HCT116 (cell line): Measurements from ENCODE around the gene EIF2S3. TPM values are rescaled to one million over a fixed set of nuclear protein-coding genes. Genes with fewer than 3 reads are reported as not detected.

ENCODE experiments used
- ATAC-seq: fragments of 200-7000 bp; cut with Tn5 transposase; 2 replicates; pipeline ENCODE4 v1.9.1; 2020; ENCODE audit warnings: mild to moderate bottlenecking, moderate library complexity
- BruUV-seq: library from RNA; stranded (reverse); fragments of 400-500 nt; replicated peaks from 2 replicates; lab custom pipeline; 2021; lab: Mats Ljungman, UMichigan
- CTCF ChIA-PET: fragments of 300-600 bp; sonication (Branson Sonifier 250); formaldehyde crosslinking; loops from one replicate; lab custom pipeline; 2021; ENCODE audit warnings: antibody characterized with exemption; lab: Charles Lee
- POLR2A ChIA-PET: fragments of 300-600, 350-600 bp; sonication (Branson Sonifier 250); formaldehyde crosslinking; loops from one replicate; lab custom pipeline; 2021; ENCODE audit warnings: antibody characterized with exemption; lab: Charles Lee
- RAD21 ChIA-PET, 2 experiments: fragments of 300-600 bp; sonication (Branson Sonifier 250); formaldehyde crosslinking; loops; one replicate each; lab custom pipeline; 2023; ENCODE audit warnings: low total read pairs in 2 of 2; ENCODE audit not compliant: uncharacterized antibody in 2 of 2, unreplicated experiment in 2 of 2, low non-redundant PET in 1 of 2; lab: Charles Lee
- DNase-seq: peaks from one replicate; pipeline ENCODE4 v3.0.0-alpha.2; 2010; ENCODE audit warnings: low read depth, low spot score
- H2AFZ ChIP-seq: fragments of 200-600 bp; shearing (Covaris generic), sonication (generic); 2 replicates; pipeline ENCODE4 v1.6.1; 2017; ENCODE audit warnings: low read depth, mixed run types, mixed read lengths, antibody characterized with exemption, low read length; ENCODE audit not compliant: poor library complexity, severe bottlenecking
- H3K27ac ChIP-seq: 2 replicates; pipeline ENCODE4 v1.5.1; 2012; ENCODE audit warnings: low read depth, low read length
- H3K27me3 ChIP-seq: fragments of 200-600 bp; sonication (generic); 2 replicates; pipeline ENCODE4 v1.6.1; 2016; ENCODE audit warnings: mixed run types, low read length, mixed read lengths; ENCODE audit not compliant: insufficient read depth
- H3K36me3 ChIP-seq, 2 experiments: fragments of 200-500 bp in 1 of 2; fragments of 200-600 bp in 1 of 2; sonication (Bioruptor generic) in 1 of 2; sonication (generic) in 1 of 2; 2 replicates each; pipeline versions ENCODE4 v1.5.1 to v1.6.1; 2014 to 2016; ENCODE audit warnings: low read length in 2 of 2, inconsistent platforms in 1 of 2, mixed read lengths in 1 of 2, mixed run types in 1 of 2; ENCODE audit not compliant: insufficient read depth in 2 of 2, control insufficient read depth in 1 of 2
- H3K4me1 ChIP-seq, 2 experiments: fragments of 200-600 bp in 1 of 2; sonication (generic) in 1 of 2; 2 replicates each; pipeline versions ENCODE4 v1.5.1 to v1.6.1; 2012 to 2017; ENCODE audit warnings: low read length in 2 of 2, inconsistent platforms in 1 of 2, mild to moderate bottlenecking in 1 of 2, mixed read lengths in 1 of 2, mixed run types in 1 of 2, moderate library complexity in 1 of 2; ENCODE audit not compliant: insufficient read depth in 2 of 2, control insufficient read depth in 1 of 2
- H3K4me2 ChIP-seq: fragments of 200-600 bp; sonication (generic); 2 replicates; pipeline ENCODE4 v1.6.1; 2017; ENCODE audit warnings: mixed run types, low read length, mixed read lengths
- H3K4me3 ChIP-seq, 2 experiments: fragments of 200-600 bp in 1 of 2; sonication (generic) in 1 of 2; replicated peaks in 1 of 2; 2 replicates each; pipeline ENCODE4 v1.5.1; 2011 to 2016; ENCODE audit warnings: low read length in 2 of 2, control low read depth in 1 of 2, low read depth in 1 of 2, mild to moderate bottlenecking in 1 of 2, mixed read lengths in 1 of 2, mixed run types in 1 of 2
- H3K79me2 ChIP-seq: fragments of 200-600 bp; sonication (generic); 2 replicates; pipeline ENCODE4 v1.6.1; 2017; ENCODE audit warnings: mild to moderate bottlenecking, mixed run types, low read length, moderate library complexity, mixed read lengths; ENCODE audit not compliant: insufficient read depth
- H3K9ac ChIP-seq: fragments of 200-600 bp; sonication (generic); 2 replicates; pipeline ENCODE4 v1.6.1; 2016; ENCODE audit warnings: low read length, mixed read lengths
- H3K9me2 ChIP-seq: fragments of 200-600 bp; sonication (generic), shearing (Covaris generic); 2 replicates; pipeline ENCODE4 v1.6.1; 2017; ENCODE audit warnings: mixed run types, mild to moderate bottlenecking, moderate library complexity; ENCODE audit not compliant: insufficient read depth
- H3K9me3 ChIP-seq, 2 experiments: fragments of 200-500 bp in 1 of 2; fragments of 200-600 bp in 1 of 2; sonication (Bioruptor generic) in 1 of 2; sonication (generic) in 1 of 2; 2 replicates each; pipeline ENCODE4 v1.6.1; 2014 to 2017; ENCODE audit warnings: low read length in 2 of 2, mixed read lengths in 2 of 2, inconsistent platforms in 1 of 2, low read depth in 1 of 2, mild to moderate bottlenecking in 1 of 2, mixed run types in 1 of 2, moderate library complexity in 1 of 2; ENCODE audit not compliant: control insufficient read depth in 1 of 2, insufficient read depth in 1 of 2
- H4K20me1 ChIP-seq: fragments of 200-600 bp; sonication (generic), shearing (Covaris generic); 2 replicates; pipeline ENCODE4 v1.6.1; 2017; ENCODE audit warnings: mixed run types, mild to moderate bottlenecking, moderate library complexity; ENCODE audit not compliant: insufficient read depth
- CBX3 ChIP-seq: IDR thresholded peaks from 2 replicates; pipeline ENCODE4 v1.6.1; 2012; ENCODE audit warnings: low read depth
- CTCF ChIP-seq, 3 experiments: fragments of 200-600 bp in 1 of 3; sonication (generic) in 1 of 3; IDR thresholded peaks in 2 of 3; conservative IDR thresholded peaks in 1 of 3; 2 replicates each; pipeline ENCODE4 v1.5.1; 2012 to 2017; ENCODE audit warnings: low read depth in 2 of 3, low read length in 2 of 3, antibody characterized with exemption in 1 of 3, borderline replicate concordance in 1 of 3, control low read depth in 1 of 3, mild to moderate bottlenecking in 1 of 3, mixed read lengths in 1 of 3, mixed run types in 1 of 3, moderate library complexity in 1 of 3; ENCODE audit not compliant: insufficient read depth in 1 of 3
- EGR1 ChIP-seq: IDR thresholded peaks from 2 replicates; pipeline ENCODE4 v1.6.1; 2012; ENCODE audit warnings: low read depth
- ELF1 ChIP-seq: IDR thresholded peaks from 2 replicates; pipeline ENCODE4 v1.6.1; 2012; ENCODE audit warnings: low read depth, borderline replicate concordance
- EZH2 ChIP-seq: fragments of 200-600 bp; sonication (generic); IDR thresholded peaks from 2 replicates; pipeline ENCODE4 v1.6.1; 2017; ENCODE audit warnings: antibody characterized with exemption, mixed run types
- JUND ChIP-seq: IDR thresholded peaks from 2 replicates; pipeline ENCODE4 v1.6.1; 2012
- POLR2A ChIP-seq: IDR thresholded peaks from 2 replicates; pipeline ENCODE4 v1.7.0; 2011; ENCODE audit warnings: borderline replicate concordance; ENCODE audit not compliant: insufficient read depth, insufficient read length; ENCODE audit errors: extremely low read depth
- REST ChIP-seq: IDR thresholded peaks from 2 replicates; pipeline ENCODE4 v1.6.1; 2012; ENCODE audit warnings: low read depth
- SIN3A ChIP-seq: IDR thresholded peaks from 2 replicates; pipeline ENCODE4 v1.6.1; 2012; ENCODE audit warnings: low read depth
- SP1 ChIP-seq: IDR thresholded peaks from 2 replicates; pipeline ENCODE4 v1.6.1; 2012; ENCODE audit warnings: low read depth
- SRF ChIP-seq: IDR thresholded peaks from 2 replicates; pipeline ENCODE4 v1.6.1; 2012; ENCODE audit warnings: low read depth
- TCF7L2 ChIP-seq: IDR thresholded peaks from 2 replicates; pipeline ENCODE4 v1.7.0; 2011; ENCODE audit warnings: borderline replicate concordance, inconsistent platforms; ENCODE audit not compliant: insufficient read depth, insufficient read length; ENCODE audit errors: extremely low read depth
- ZBTB33 ChIP-seq: IDR thresholded peaks from 2 replicates; pipeline ENCODE4 v1.6.1; 2011; ENCODE audit warnings: mild to moderate bottlenecking, low read length, moderate library complexity; ENCODE audit not compliant: insufficient replicate concordance; ENCODE audit errors: extremely low read depth
- ZFX ChIP-seq: fragments of 450-650 bp; IDR thresholded peaks from 2 replicates; pipeline ENCODE4 v1.6.1; 2017
- intact Hi-C: fragments of 100-400 bp; cut with micrococcal nuclease; formaldehyde crosslinking; loops from 2 replicates; pipeline ENCODE4 v1.10.0; 2022
- total RNA-seq: library from RNA; stranded (reverse); gene quantifications from one replicate; pipeline ENCODE4 v1.2.1, GENCODE V29; 2021; ENCODE audit not compliant: unreplicated experiment

The EIF2S3 gene
- total RNA-seq, 1 experiment from 2014 or later, result 273 TPM

DNA sequence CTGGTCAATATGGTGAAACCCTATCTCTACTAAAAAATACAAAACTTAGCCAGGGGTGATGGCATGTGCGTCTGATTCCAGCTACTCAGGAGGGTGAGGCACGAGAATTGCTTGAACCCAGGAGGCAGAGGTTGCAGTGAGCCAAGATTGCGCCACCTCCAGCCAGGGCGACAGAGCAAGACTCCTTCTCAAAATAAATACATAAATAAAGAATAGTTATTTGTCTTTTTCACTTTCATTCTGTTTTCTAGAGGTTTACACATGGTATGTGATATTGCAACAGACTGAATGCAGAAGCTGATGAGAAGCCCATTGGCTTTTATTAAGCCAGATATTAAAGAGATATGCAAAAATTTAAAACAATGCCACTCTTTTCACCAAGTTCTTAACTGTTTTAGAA lies 35.9 kb upstream of the EIF2S3 start (continued):
- TF ChIP-seq REST (no peak), ZFX (no peak), ELF1 (no peak), CBX3 (no peak)

DNA sequence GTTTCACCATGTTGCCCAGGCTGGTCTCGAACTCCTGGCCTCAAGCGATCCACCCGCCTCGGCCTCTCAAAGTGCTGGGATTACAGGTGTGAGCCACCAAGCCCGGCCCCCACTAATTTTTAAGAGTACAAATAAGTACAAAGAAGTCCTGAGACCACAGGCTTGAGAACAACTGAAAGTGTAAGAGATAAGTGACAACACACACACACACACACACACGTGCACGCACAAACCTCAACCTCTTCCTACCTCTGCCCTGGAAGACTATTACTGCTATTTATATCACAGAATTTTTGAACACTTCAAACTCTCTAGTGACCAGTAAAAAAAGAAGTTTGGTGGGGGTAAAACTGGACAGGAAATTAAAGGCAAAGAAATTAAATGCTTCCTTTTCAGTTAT lies 35.3 kb upstream of the EIF2S3 start:
- no peak overlapping the region for H2AFZ ChIP-seq
- ChIA-PET POLR2A (no interaction called here), CTCF (no interaction called here), RAD21 (no interaction called here)
- H3K4me1 ChIP-seq, result peaks cover 0 to 5% of the 10 kb centered on the region in 2 experiments; a peak in 1 of 4 replicates
- no peak overlapping the region for H3K9ac ChIP-seq
- no peak for ATAC-seq
- intact Hi-C loops, result no loop called here
- peaks cover 81% of the 10 kb centered on the region for H3K79me2 ChIP-seq
- H3K27me3 ChIP-seq, result no peaks in the 10 kb centered on the region
- no peaks in the 10 kb centered on the region for H3K9me2 ChIP-seq
- no peaks in the 10 kb centered on the region for H3K9me3 ChIP-seq
- H3K4me3 ChIP-seq, result no peak overlapping the region
- no peaks in the 10 kb centered on the region for H4K20me1 ChIP-seq
- no peak for DNase-seq
- no peaks in the 10 kb centered on the region; a peak in 1 of 4 replicates for H3K36me3 ChIP-seq
- no peak overlapping the region for H3K27ac ChIP-seq
- BruUV-seq, result no TSS peak
- H3K4me2 ChIP-seq, result no peak overlapping the region
- TF ChIP-seq SIN3A (no peak), TCF7L2 (no peak), SP1 (no peak), EGR1 (no peak), CTCF (IDR thresholded peaks at IDR 0.05 in 2 of 3, conservative IDR thresholded peaks at IDR 0.05 in 1 of 3; ENCODE audit: borderline replicate concordance in 1 of 3, insufficient read depth in 1 of 3, low read depth in 2 of 3, low read length in 2 of 3) (no peak), CBX3 (no peak), EZH2 (no peak), REST (no peak), JUND (no peak), POLR2A (no peak), ZBTB33 (no peak), SRF (no peak)
